H1 (cell line): ENCODE measurements around the gene ZNF48. TPM values are rescaled to one million over a fixed set of nuclear protein-coding genes. Genes with fewer than 3 reads are reported as not detected.

Experiments used
- KDM5A ChIP-seq: fragments of 200-600 bp; IDR thresholded peaks from 2 replicates; pipeline ENCODE4 v1.7.1; 2012; ENCODE audit warnings: mild to moderate bottlenecking, low read length, inconsistent platforms, mixed read lengths
- NANOG ChIP-seq: IDR thresholded peaks from 2 replicates; pipeline ENCODE4 v1.6.1; 2011; ENCODE audit warnings: low read length, low read depth, mild to moderate bottlenecking, inconsistent platforms; ENCODE audit not compliant: insufficient read depth, poor library complexity, severe bottlenecking
- PHF8 ChIP-seq: fragments of 200-600 bp; sonication (generic); conservative IDR thresholded peaks from 2 replicates; pipeline ENCODE4 v1.7.1; 2012; ENCODE audit warnings: low read depth, mild to moderate bottlenecking, inconsistent platforms, low read length, moderate library complexity
- POLR2A ChIP-seq, 2 experiments: IDR thresholded peaks; 1 replicate in 1 of 2; 2 replicates in 1 of 2; pipeline ENCODE4 v1.6.1; 2011; ENCODE audit warnings: low read depth in 2 of 2, low read length in 2 of 2, mild to moderate bottlenecking in 2 of 2; ENCODE audit errors: control extremely low read depth in 1 of 2
- POU5F1 ChIP-seq: IDR thresholded peaks from 2 replicates; pipeline ENCODE4 v1.6.1; 2011; ENCODE audit warnings: low read depth, mild to moderate bottlenecking, low read length, moderate library complexity
- RXRA ChIP-seq: IDR thresholded peaks from 2 replicates; pipeline ENCODE4 v1.6.1; 2011; ENCODE audit warnings: low read depth, mild to moderate bottlenecking, low read length, moderate library complexity; ENCODE audit not compliant: insufficient read depth
- SIRT6 ChIP-seq: IDR thresholded peaks from one replicate; pipeline ENCODE4 v1.7.1; 2012; ENCODE audit warnings: low read length, inconsistent platforms
- YY1 ChIP-seq: IDR thresholded peaks from 2 replicates; pipeline ENCODE4 v1.6.1; 2011; ENCODE audit warnings: low read depth, mild to moderate bottlenecking, low read length
- polyA plus RNA-seq, 7 experiments: library from polyadenylated mRNA; depleted of rRNA in 3 of 7; stranded (reverse) in 5 of 7; unstranded in 2 of 7; fragments of >200 nt in 5 of 7; fragments of 200-250 nt in 2 of 7; gene quantifications; 1 replicate in 5 of 7; 2 replicates in 1 of 7; 4 replicates in 1 of 7; pipeline versions ENCODE4 v1.2.1 to v1.2.3, GENCODE V29; 2011 to 2013; ENCODE audit warnings: missing spikeins in 2 of 7, mixed read lengths in 2 of 7
- total RNA-seq: library from RNA; stranded (reverse); fragmentation: NEBNext Ultra II Directional; extraction: Animal tissue kit (Norgen Biotek cat#: 25700); gene quantifications from 2 replicates; pipeline ENCODE4 v1.2.1, GENCODE V29; 2021
- TF ChIP-seq, protein P1 (sequence below): fragments of 300-600 bp; sonication (generic); IDR thresholded peaks from 2 replicates; pipeline ENCODE4 v1.7.1; 2012; ENCODE audit warnings: low read length, moderate library complexity, mild to moderate bottlenecking, inconsistent platforms; ENCODE audit not compliant: insufficient replicate concordance

The ZNF48 gene
- total and polyA plus RNA-seq, 2 of the 8 experiments (the other 6 are each of a cell fraction or from before 2014, with no cell fraction given), result 30.4 to 41.2 TPM

GRCh38 chr16:30380803-30381208 lies 14.4 kb upstream of the ZNF48 start (continued):
- TF ChIP-seq, protein P1, sequence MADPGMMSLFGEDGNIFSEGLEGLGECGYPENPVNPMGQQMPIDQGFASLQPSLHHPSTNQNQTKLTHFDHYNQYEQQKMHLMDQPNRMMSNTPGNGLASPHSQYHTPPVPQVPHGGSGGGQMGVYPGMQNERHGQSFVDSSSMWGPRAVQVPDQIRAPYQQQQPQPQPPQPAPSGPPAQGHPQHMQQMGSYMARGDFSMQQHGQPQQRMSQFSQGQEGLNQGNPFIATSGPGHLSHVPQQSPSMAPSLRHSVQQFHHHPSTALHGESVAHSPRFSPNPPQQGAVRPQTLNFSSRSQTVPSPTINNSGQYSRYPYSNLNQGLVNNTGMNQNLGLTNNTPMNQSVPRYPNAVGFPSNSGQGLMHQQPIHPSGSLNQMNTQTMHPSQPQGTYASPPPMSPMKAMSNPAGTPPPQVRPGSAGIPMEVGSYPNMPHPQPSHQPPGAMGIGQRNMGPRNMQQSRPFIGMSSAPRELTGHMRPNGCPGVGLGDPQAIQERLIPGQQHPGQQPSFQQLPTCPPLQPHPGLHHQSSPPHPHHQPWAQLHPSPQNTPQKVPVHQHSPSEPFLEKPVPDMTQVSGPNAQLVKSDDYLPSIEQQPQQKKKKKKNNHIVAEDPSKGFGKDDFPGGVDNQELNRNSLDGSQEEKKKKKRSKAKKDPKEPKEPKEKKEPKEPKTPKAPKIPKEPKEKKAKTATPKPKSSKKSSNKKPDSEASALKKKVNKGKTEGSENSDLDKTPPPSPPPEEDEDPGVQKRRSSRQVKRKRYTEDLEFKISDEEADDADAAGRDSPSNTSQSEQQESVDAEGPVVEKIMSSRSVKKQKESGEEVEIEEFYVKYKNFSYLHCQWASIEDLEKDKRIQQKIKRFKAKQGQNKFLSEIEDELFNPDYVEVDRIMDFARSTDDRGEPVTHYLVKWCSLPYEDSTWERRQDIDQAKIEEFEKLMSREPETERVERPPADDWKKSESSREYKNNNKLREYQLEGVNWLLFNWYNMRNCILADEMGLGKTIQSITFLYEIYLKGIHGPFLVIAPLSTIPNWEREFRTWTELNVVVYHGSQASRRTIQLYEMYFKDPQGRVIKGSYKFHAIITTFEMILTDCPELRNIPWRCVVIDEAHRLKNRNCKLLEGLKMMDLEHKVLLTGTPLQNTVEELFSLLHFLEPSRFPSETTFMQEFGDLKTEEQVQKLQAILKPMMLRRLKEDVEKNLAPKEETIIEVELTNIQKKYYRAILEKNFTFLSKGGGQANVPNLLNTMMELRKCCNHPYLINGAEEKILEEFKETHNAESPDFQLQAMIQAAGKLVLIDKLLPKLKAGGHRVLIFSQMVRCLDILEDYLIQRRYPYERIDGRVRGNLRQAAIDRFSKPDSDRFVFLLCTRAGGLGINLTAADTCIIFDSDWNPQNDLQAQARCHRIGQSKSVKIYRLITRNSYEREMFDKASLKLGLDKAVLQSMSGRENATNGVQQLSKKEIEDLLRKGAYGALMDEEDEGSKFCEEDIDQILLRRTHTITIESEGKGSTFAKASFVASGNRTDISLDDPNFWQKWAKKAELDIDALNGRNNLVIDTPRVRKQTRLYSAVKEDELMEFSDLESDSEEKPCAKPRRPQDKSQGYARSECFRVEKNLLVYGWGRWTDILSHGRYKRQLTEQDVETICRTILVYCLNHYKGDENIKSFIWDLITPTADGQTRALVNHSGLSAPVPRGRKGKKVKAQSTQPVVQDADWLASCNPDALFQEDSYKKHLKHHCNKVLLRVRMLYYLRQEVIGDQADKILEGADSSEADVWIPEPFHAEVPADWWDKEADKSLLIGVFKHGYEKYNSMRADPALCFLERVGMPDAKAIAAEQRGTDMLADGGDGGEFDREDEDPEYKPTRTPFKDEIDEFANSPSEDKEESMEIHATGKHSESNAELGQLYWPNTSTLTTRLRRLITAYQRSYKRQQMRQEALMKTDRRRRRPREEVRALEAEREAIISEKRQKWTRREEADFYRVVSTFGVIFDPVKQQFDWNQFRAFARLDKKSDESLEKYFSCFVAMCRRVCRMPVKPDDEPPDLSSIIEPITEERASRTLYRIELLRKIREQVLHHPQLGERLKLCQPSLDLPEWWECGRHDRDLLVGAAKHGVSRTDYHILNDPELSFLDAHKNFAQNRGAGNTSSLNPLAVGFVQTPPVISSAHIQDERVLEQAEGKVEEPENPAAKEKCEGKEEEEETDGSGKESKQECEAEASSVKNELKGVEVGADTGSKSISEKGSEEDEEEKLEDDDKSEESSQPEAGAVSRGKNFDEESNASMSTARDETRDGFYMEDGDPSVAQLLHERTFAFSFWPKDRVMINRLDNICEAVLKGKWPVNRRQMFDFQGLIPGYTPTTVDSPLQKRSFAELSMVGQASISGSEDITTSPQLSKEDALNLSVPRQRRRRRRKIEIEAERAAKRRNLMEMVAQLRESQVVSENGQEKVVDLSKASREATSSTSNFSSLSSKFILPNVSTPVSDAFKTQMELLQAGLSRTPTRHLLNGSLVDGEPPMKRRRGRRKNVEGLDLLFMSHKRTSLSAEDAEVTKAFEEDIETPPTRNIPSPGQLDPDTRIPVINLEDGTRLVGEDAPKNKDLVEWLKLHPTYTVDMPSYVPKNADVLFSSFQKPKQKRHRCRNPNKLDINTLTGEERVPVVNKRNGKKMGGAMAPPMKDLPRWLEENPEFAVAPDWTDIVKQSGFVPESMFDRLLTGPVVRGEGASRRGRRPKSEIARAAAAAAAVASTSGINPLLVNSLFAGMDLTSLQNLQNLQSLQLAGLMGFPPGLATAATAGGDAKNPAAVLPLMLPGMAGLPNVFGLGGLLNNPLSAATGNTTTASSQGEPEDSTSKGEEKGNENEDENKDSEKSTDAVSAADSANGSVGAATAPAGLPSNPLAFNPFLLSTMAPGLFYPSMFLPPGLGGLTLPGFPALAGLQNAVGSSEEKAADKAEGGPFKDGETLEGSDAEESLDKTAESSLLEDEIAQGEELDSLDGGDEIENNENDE, result no peak
- TF ChIP-seq YY1 (no peak), NANOG (no peak), POU5F1 (no peak), RXRA (no peak), POLR2A (IDR thresholded peaks at IDR 0.05; ENCODE audit: control extremely low read depth in 1 of 2, low read depth in 2 of 2, low read length in 2 of 2) (no peak), PHF8 (no peak), SIRT6 (no peak), KDM5A (no peak)
